AG09319 (cell line): ENCODE measurements around the gene LRRC41.

Source experiments
- DNase-seq: peaks from one replicate; pipeline ENCODE4 v3.0.0-alpha.2; 2010; ENCODE audit warnings: low read depth; ENCODE audit errors: extremely low read depth
- CTCF ChIP-seq: IDR thresholded peaks from 2 replicates; pipeline ENCODE4 v1.5.1; 2011; ENCODE audit warnings: low read depth, mild to moderate bottlenecking, inconsistent platforms, low read length, moderate library complexity

LRRC41 gene

GRCh38 chr1:46278807-46279206, 24.6 kb downstream of the LRRC41 start:
- no peak for DNase-seq
- TF ChIP-seq CTCF: no peak

GRCh38 chr1:46277658-46278373, 25.6 kb downstream of the LRRC41 start:
- TF ChIP-seq CTCF: no peak
- DNase-seq: no peak

GRCh38 chr1:46275030-46275337, 28.4 kb downstream of the LRRC41 start:
- DNase-seq: no peak
- no peak for TF ChIP-seq CTCF

- no peak for TF ChIP-seq CTCF
- no peak for DNase-seq
Measured at GRCh38 chr1:46274225-46275029, 29.0 kb downstream of the LRRC41 start.

GRCh38 chr1:46268578-46268977, 34.8 kb downstream of the LRRC41 start:
- TF ChIP-seq CTCF: no peak
- no peak for DNase-seq

- no peak for DNase-seq
- no peak for TF ChIP-seq CTCF
Measured at GRCh38 chr1:46263146-46263545, 40.3 kb downstream of the LRRC41 start.

GRCh38 chr1:46262508-46262907, 40.9 kb downstream of the LRRC41 start:
- TF ChIP-seq CTCF: no peak
- no peak for DNase-seq
